Right lung (tissue), 5 donors: ENCODE data around the gene CAMSAP3. TPM values are rescaled to one million over a fixed set of nuclear protein-coding genes. Genes with fewer than 3 reads are reported as not detected.

Source experiments
- DNase-seq, 2 donors: peaks; one replicate each; pipeline ENCODE4 v3.0.0-alpha.2; 2013
- polyA plus RNA-seq, 5 donors: library from polyadenylated mRNA; unstranded; fragments of 120-200 nt; gene quantifications; one replicate each; pipeline versions ENCODE4 v1.2.1 to v1.2.3, GENCODE V29; 2013; ENCODE audit warnings: inconsistent platforms in 1 of 5, low replicate concordance in 1 of 5; ENCODE audit not compliant: insufficient read length in 5 of 5, insufficient read depth in 1 of 5

Gene CAMSAP3
- polyA plus RNA-seq, 5 donors: 7.8 to 19.7 (median 13.1) TPM

GRCh38 chr19:7645656-7646425, 50.2 kb downstream of the CAMSAP3 start:
- DNase-seq: no peak

GRCh38 chr19:7646426-7646700, 50.7 kb downstream of the CAMSAP3 start:
- no peak for DNase-seq

GRCh38 chr19:7647156-7647555, 51.5 kb downstream of the CAMSAP3 start:
- no peak for DNase-seq

GRCh38 chr19:7648265-7649014, 52.8 kb downstream of the CAMSAP3 start:
- DNase-seq: no peak

- DNase-seq: no peak
These were observed 54.5 kb downstream of the CAMSAP3 start for GRCh38 chr19:7650148-7650547.

GRCh38 chr19:7652061-7652641, 56.5 kb downstream of the CAMSAP3 start:
- peak; percentile 79 to 83 for DNase-seq

GRCh38 chr19:7654401-7654800, 58.7 kb downstream of the CAMSAP3 start:
- DNase-seq: no peak

- DNase-seq: no peak
These were observed 59.9 kb downstream of the CAMSAP3 start for GRCh38 chr19:7655581-7655980.

GRCh38 chr19:7657131-7657751, 61.6 kb downstream of the CAMSAP3 start:
- DNase-seq: no peak

- DNase-seq: no peak
These were observed 62.6 kb downstream of the CAMSAP3 start for GRCh38 chr19:7658219-7658686.

- no peak for DNase-seq
These were observed 66.3 kb downstream of the CAMSAP3 start for GRCh38 chr19:7661744-7662538.

- DNase-seq: no peak
These were observed 67.0 kb downstream of the CAMSAP3 start for GRCh38 chr19:7662657-7663056.

GRCh38 chr19:7663706-7664105, 68.0 kb downstream of the CAMSAP3 start:
- DNase-seq: no peak

GRCh38 chr19:7665076-7665475, 69.4 kb downstream of the CAMSAP3 start:
- DNase-seq: peak; percentile 69 to 76

Other genes starting within 250 kb of the CAMSAP3 start
- 10 to 100 TPM; 25.3 to 36.3 (median 29.6) TPM for gene ARHGEF18, start 246.9 kb upstream of the CAMSAP3 start, polyA plus RNA-seq
- 1 to 10 TPM; 2.8 to 5.7 (median 3.3) TPM for gene PEX11G, start 106.8 kb upstream of the CAMSAP3 start, polyA plus RNA-seq
- 10 to 100 TPM; 29.6 to 80.0 (median 44.2) TPM for gene ZNF358, start 79.8 kb upstream of the CAMSAP3 start, polyA plus RNA-seq
- gene MCOLN1, start 73.2 kb upstream of the CAMSAP3 start, polyA plus RNA-seq: 10 to 100 TPM; 11.0 to 19.2 (median 12.9) TPM
- gene PNPLA6, start 60.1 kb upstream of the CAMSAP3 start, polyA plus RNA-seq: 10 to 100 TPM; 25.2 to 45.6 (median 31.1) TPM
- 10 to 100 TPM; 24.0 to 39.6 (median 31.0) TPM for gene XAB2, start 33.7 kb downstream of the CAMSAP3 start, polyA plus RNA-seq
- gene PET100, start 33.9 kb downstream of the CAMSAP3 start, polyA plus RNA-seq: 100 to 1,000 TPM in 2 of 5 donors, 10 to 100 TPM in 3; 79.6 to 108 (median 93.7) TPM
- gene PCP2, start 37.9 kb downstream of the CAMSAP3 start, polyA plus RNA-seq: 1 to 10 TPM in 3 of 5 donors, under 1 TPM in 2; 0.94 to 1.2 (median 1.0) TPM
- 10 to 100 TPM; 27.3 to 42.6 (median 35.3) TPM for gene STXBP2, start 41.2 kb downstream of the CAMSAP3 start, polyA plus RNA-seq
- 1 to 10 TPM in 4 of 5 donors, under 1 TPM in 1; 0.84 to 4.3 (median 1.5) TPM for gene RETN, start 73.2 kb downstream of the CAMSAP3 start, polyA plus RNA-seq
- 1 to 10 TPM in 1 of 5 donors, under 1 TPM in 4; 0.25 to 1.1 (median 0.63) TPM for gene MCEMP1, start 81.2 kb downstream of the CAMSAP3 start, polyA plus RNA-seq
- gene TRAPPC5, start 85.0 kb downstream of the CAMSAP3 start, polyA plus RNA-seq: 10 to 100 TPM; 27.3 to 64.9 (median 34.7) TPM
- gene FCER2, start 106.3 kb downstream of the CAMSAP3 start, polyA plus RNA-seq: under 1 TPM; 0.11 to 0.67 (median 0.31) TPM
- gene CLEC4G, start 136.2 kb downstream of the CAMSAP3 start, polyA plus RNA-seq: under 1 TPM in 3 of 5 donors, not detected in 2; 0.25 to 0.31 (median 0.28) TPM
- 1 to 10 TPM; 2.1 to 3.3 (median 3.3) TPM for gene CD209, start 151.7 kb downstream of the CAMSAP3 start, polyA plus RNA-seq
- 1 to 10 TPM in 3 of 5 donors, under 1 TPM in 2; 0.85 to 2.3 (median 1.4) TPM for gene CLEC4M, start 167.4 kb downstream of the CAMSAP3 start, polyA plus RNA-seq
- 10 to 100 TPM; 10.9 to 17.6 (median 12.6) TPM for gene EVI5L, start 234.4 kb downstream of the CAMSAP3 start, polyA plus RNA-seq